ENCODE results near the gene SLC28A3. TPM values are rescaled to one million over a fixed set of nuclear protein-coding genes. Genes with fewer than 3 reads are reported as not detected.

Gene SLC28A3
- polyA plus RNA-seq, 4 donors, result 0.03 to 0.11 (median 0.09) TPM; not detected in 1

DNA sequence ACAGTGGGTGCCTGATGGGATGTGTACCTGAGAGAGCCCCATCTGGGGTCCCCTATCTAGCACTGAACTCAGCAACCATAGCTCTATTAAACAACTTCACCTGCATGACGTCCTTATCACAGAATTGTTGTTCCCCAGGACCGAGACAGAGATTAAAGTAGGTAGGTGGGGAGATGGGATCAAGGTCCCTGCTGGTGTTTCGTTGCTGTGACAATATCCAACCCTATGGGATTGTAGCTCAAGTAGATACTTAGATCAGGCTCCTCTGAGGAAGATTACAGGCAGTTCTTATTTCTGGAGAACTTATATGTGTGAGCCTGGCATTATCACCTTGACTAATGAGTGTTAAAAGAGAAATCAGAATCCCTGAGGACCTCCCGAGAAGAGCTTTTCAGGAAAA is 84.9 kb downstream of the SLC28A3 start:
- DNase-seq (ENCODE audit: low read depth in 4 of 4, low spot score in 2 of 4), result no peak

- DNase-seq (ENCODE audit: low read depth in 4 of 4, low spot score in 2 of 4), result no peak
Measured at GRCh38 chr9:84254972-84255371, 85.6 kb downstream of the SLC28A3 start.

- no peak for DNase-seq (ENCODE audit: low read depth in 4 of 4, low spot score in 2 of 4)
Measured at GRCh38 chr9:84251921-84252320, 88.6 kb downstream of the SLC28A3 start.

DNA sequence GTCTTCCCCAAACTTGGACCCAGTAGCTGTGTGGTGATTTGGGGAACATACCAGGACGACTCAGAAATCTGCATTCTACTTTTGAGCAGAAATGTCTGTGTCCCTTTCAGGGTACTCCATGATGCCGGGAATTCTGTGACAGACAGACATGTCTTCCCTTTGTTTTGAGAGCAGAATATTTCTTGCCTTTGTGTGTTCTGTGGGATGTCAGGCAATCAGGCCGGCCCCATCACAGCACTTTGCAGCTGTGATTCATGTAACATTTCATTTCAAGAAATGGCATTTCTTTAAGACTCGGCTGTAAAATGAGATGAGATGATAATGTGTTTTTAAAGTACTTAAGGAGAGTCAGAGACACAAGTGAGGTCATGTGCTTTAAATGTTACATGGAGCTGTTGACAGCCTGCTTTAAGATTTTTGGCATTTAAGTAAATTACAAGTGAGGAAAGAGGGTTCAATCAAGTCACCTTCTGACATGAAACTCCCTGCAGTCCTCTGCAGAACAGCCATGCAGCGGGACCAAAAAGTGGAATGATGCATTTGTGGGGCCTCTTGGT is 98.7 kb downstream of the SLC28A3 start:
- no peak for DNase-seq (ENCODE audit: low read depth in 4 of 4, low spot score in 2 of 4)

- DNase-seq (ENCODE audit: low read depth in 4 of 4, low spot score in 2 of 4), result no peak
Measured at GRCh38 chr9:84239343-84239742, 101.2 kb downstream of the SLC28A3 start.

- DNase-seq (ENCODE audit: low read depth in 4 of 4, low spot score in 2 of 4), result no peak
Measured at GRCh38 chr9:84238652-84239051, 101.9 kb downstream of the SLC28A3 start.

DNA sequence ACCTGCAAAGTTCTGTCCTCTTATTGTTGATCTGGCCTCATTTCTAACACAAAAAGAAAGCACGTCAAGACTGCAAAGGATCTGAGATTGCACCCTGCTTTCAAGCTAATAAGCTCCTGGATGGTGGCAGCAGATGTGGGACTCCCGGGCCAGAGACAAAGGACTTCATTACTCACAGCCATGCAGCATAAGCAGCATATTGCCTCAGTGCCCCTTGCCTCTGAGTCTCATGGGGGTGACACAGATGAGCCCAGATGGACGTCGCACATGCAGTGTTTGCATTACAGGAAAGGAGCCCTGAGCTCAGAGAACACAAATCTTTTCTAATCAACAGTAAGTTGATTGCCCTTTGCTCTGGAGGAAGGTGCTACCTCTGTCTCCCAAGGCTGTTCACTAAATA is 105.0 kb downstream of the SLC28A3 start:
- no peak for DNase-seq (ENCODE audit: low read depth in 4 of 4, low spot score in 2 of 4)

GRCh38 chr9:84230355-84231145 is 110.0 kb downstream of the SLC28A3 start:
- DNase-seq (ENCODE audit: low read depth in 4 of 4, low spot score in 2 of 4), result no peak

GRCh38 chr9:84229191-84229590 is 111.4 kb downstream of the SLC28A3 start:
- no peak for DNase-seq (ENCODE audit: low read depth in 4 of 4, low spot score in 2 of 4)

DNA sequence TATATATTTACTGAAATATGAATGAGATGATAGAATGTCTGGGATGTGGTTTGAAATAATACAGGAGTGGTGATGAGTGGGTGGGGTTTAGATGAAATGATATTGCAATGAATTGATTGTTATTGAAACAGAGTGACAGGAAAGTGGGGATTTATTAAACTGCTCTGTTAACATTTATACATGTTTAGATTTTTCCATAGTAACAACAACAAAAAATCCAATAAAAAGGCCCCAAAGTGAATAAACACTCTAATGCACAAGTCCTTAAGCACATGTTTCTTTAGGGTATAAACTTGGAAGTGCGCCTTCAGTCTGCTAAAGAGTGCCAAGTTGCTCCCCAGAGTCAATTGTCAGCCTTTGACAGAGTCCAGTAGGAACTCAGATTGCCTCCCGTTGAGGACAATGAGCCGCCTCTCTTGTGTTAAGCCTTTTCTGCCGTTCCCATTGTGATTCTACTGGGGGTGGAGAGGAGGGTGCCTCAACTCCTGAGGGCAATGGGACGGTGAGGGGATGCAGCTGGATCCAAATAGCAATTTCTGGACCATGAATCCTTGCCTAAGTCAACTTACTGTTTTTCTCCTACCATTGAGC is 112.3 kb downstream of the SLC28A3 start:
- DNase-seq (ENCODE audit: low read depth in 4 of 4, low spot score in 2 of 4), result no peak

GRCh38 chr9:84226126-84226525 is 114.4 kb downstream of the SLC28A3 start:
- DNase-seq (ENCODE audit: low read depth in 4 of 4, low spot score in 2 of 4), result no peak
